Keratinocyte (primary cell): ENCODE results near the gene ATP1A1. TPM values are rescaled to one million over a fixed set of nuclear protein-coding genes. Genes with fewer than 3 reads are reported as not detected.

Experiments
- DNase-seq: peaks from one replicate; pipeline ENCODE4 v3.0.0-alpha.2; 2011; ENCODE audit warnings: low read depth, missing footprints, low spot score
- FAIRE-seq: peaks from 2 replicates; lab custom pipeline; 2011; peaks lifted over from hg19 to GRCh38; lab: Jason Lieb, UNC
- H2AFZ ChIP-seq: 2 replicates; pipeline ENCODE4 v1.6.0; 2012; ENCODE audit warnings: low read length, control low read depth, inconsistent platforms; ENCODE audit not compliant: control insufficient read depth
- H3K27ac ChIP-seq: 2 replicates; pipeline ENCODE4 v1.5.1; 2011; ENCODE audit warnings: low read length; ENCODE audit not compliant: control insufficient read depth, insufficient read depth
- H3K27me3 ChIP-seq: 3 replicates; pipeline ENCODE4 v1.6.0; 2011; ENCODE audit warnings: low read length; ENCODE audit not compliant: control insufficient read depth, insufficient read depth; ENCODE audit errors: extremely low read depth
- H3K36me3 ChIP-seq, 2 experiments: 2 replicates in 1 of 2; 3 replicates in 1 of 2; pipeline ENCODE4 v1.5.1; 2011; ENCODE audit warnings: low read length in 2 of 2, mild to moderate bottlenecking in 1 of 2; ENCODE audit not compliant: control insufficient read depth in 2 of 2, insufficient read depth in 2 of 2; ENCODE audit errors: extremely low read depth in 1 of 2
- H3K4me1 ChIP-seq: 3 replicates; pipeline ENCODE4 v1.5.1; 2011; ENCODE audit warnings: low read length; ENCODE audit not compliant: control insufficient read depth, insufficient read depth; ENCODE audit errors: extremely low read depth
- H3K4me2 ChIP-seq: 3 replicates; pipeline ENCODE4 v1.6.0; 2011; ENCODE audit warnings: low read depth, low read length; ENCODE audit not compliant: control insufficient read depth, insufficient read depth; ENCODE audit errors: extremely low read depth
- H3K4me3 ChIP-seq, 3 experiments: fragments of 200-600 bp in 1 of 3; sonication (generic) in 1 of 3; 2 replicates in 2 of 3; 3 replicates in 1 of 3; pipeline ENCODE4 v1.5.1; 2011 to 2016; ENCODE audit warnings: low read length in 3 of 3, mild to moderate bottlenecking in 3 of 3, control low read depth in 2 of 3, inconsistent platforms in 1 of 3, low read depth in 1 of 3, mixed read lengths in 1 of 3, mixed run types in 1 of 3, moderate library complexity in 1 of 3; ENCODE audit not compliant: control insufficient read depth in 2 of 3, insufficient read depth in 2 of 3; ENCODE audit errors: extremely low read depth in 1 of 3
- H3K79me2 ChIP-seq: 2 replicates; pipeline ENCODE4 v1.6.0; 2012; ENCODE audit warnings: low read length; ENCODE audit not compliant: control insufficient read depth, insufficient read depth
- H3K9ac ChIP-seq: 3 replicates; pipeline ENCODE4 v1.6.0; 2011; ENCODE audit warnings: low read length; ENCODE audit not compliant: control insufficient read depth, insufficient read depth; ENCODE audit errors: extremely low read depth
- H3K9me1 ChIP-seq: 3 replicates; pipeline ENCODE4 v1.6.0; 2011; ENCODE audit warnings: low read length; ENCODE audit not compliant: control insufficient read depth, insufficient read depth; ENCODE audit errors: extremely low read depth
- H3K9me3 ChIP-seq: 2 replicates; pipeline ENCODE4 v1.5.1; 2012; ENCODE audit warnings: low read depth, low read length; ENCODE audit not compliant: control insufficient read depth
- H4K20me1 ChIP-seq: 3 replicates; pipeline ENCODE4 v1.6.0; 2011; ENCODE audit warnings: low read length; ENCODE audit not compliant: control insufficient read depth, insufficient read depth; ENCODE audit errors: extremely low read depth
- EZH2 ChIP-seq: IDR thresholded peaks from one replicate; pipeline ENCODE4 v1.6.1; 2012; ENCODE audit warnings: inconsistent platforms, mild to moderate bottlenecking, low read length, moderate library complexity
- dilution Hi-C: fragments of 300-500 bp; cut with MboI; formaldehyde crosslinking; loops from one replicate; pipeline ENCODE4 v1.7.0; 2020; ENCODE audit warnings: low sequenced_read_pairs; ENCODE audit not compliant: extremely low pct_ligation_motif_present
- polyA plus RNA-seq, 5 experiments: library from polyadenylated mRNA; depleted of rRNA in 3 of 5; stranded (reverse) in 3 of 5; stranded (forward) in 1 of 5; unstranded in 1 of 5; fragments of >200 nt; gene quantifications; 1 replicate in 1 of 5; 2 replicates in 3 of 5; 3 replicates in 1 of 5; pipeline versions ENCODE4 v1.2.1 to v1.2.3, GENCODE V29; 2011 to 2012; ENCODE audit warnings: missing spikeins in 2 of 5, low read depth in 1 of 5, low replicate concordance in 1 of 5
- TF ChIP-seq, protein P1 (sequence below), 3 experiments: IDR thresholded peaks in 1 of 3; conservative IDR thresholded peaks in 1 of 3; optimal IDR thresholded peaks in 1 of 3; 2 replicates in 2 of 3; 3 replicates in 1 of 3; pipeline versions ENCODE3 to v1.5.1; 2011; ENCODE audit warnings: low read length in 3 of 3, mild to moderate bottlenecking in 3 of 3, moderate library complexity in 2 of 3, control low read depth in 1 of 3, inconsistent platforms in 1 of 3; ENCODE audit not compliant: insufficient read depth in 2 of 3; ENCODE audit errors: extremely low read depth in 1 of 3

Gene ATP1A1
- polyA plus RNA-seq, 1 donor (not counting 4 experiments of a cell fraction or from before 2014, with no cell fraction given) = 357 TPM

DNA sequence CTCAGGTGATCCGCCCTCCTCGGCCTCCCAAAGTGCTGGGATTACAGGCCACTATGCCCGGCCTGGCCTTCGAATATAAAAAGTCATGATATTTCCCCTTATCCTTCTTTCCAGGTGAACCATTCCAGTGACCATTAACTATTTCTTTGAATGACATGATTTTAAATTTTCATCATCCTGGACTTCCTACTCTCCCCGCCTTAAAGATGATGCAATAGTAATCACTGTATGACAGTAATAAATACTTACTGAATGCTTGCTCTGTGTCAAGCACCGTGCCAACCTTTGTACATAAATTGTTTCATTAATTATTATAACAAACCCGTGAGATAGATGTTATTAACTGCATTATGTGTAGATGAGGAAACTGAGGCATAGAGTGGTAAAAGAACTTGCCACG, 19.9 kb upstream of the ATP1A1 start:
- H4K20me1 ChIP-seq = no peaks in the 10 kb centered on the region
- no peaks in the 10 kb centered on the region for H3K9me3 ChIP-seq
- dilution Hi-C loops = no loop called here
- peaks cover 7% of the 10 kb centered on the region for H3K4me1 ChIP-seq
- H3K27ac ChIP-seq = no peak overlapping the region
- H3K4me3 ChIP-seq = no peak overlapping the region
- H2AFZ ChIP-seq = no peak overlapping the region
- H3K9ac ChIP-seq = no peak overlapping the region
- H3K79me2 ChIP-seq = no peaks in the 10 kb centered on the region
- TF ChIP-seq, protein P1, sequence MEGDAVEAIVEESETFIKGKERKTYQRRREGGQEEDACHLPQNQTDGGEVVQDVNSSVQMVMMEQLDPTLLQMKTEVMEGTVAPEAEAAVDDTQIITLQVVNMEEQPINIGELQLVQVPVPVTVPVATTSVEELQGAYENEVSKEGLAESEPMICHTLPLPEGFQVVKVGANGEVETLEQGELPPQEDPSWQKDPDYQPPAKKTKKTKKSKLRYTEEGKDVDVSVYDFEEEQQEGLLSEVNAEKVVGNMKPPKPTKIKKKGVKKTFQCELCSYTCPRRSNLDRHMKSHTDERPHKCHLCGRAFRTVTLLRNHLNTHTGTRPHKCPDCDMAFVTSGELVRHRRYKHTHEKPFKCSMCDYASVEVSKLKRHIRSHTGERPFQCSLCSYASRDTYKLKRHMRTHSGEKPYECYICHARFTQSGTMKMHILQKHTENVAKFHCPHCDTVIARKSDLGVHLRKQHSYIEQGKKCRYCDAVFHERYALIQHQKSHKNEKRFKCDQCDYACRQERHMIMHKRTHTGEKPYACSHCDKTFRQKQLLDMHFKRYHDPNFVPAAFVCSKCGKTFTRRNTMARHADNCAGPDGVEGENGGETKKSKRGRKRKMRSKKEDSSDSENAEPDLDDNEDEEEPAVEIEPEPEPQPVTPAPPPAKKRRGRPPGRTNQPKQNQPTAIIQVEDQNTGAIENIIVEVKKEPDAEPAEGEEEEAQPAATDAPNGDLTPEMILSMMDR (optimal IDR thresholded peaks at IDR 0.05 in 1 of 3, IDR thresholded peaks at IDR 0.05 in 1 of 3, conservative IDR thresholded peaks at IDR 0.05 in 1 of 3; ENCODE audit: extremely low read depth in 1 of 3, insufficient read depth in 2 of 3, low read length in 3 of 3) = no peak
- TF ChIP-seq EZH2 = no peak
- no peak overlapping the region for H3K4me2 ChIP-seq
- no peaks in the 10 kb centered on the region for H3K9me1 ChIP-seq
- H3K27me3 ChIP-seq = no peaks in the 10 kb centered on the region
- no peaks in the 10 kb centered on the region for H3K36me3 ChIP-seq
- FAIRE-seq (no peak), DNase-seq (no peak)

GRCh38 chr1:116356067-116356466, 17.0 kb upstream of the ATP1A1 start:
- no peak for FAIRE-seq
- dilution Hi-C loops = no loop called here

More at GRCh38 chr1:116356067-116356466, 17.0 kb upstream of the ATP1A1 start:
- no peak overlapping the region for H3K4me3 ChIP-seq
- no peaks in the 10 kb centered on the region for H3K9me1 ChIP-seq
- H3K27ac ChIP-seq = no peak overlapping the region
- no peak for DNase-seq
- no peaks in the 10 kb centered on the region for H3K27me3 ChIP-seq
- no peak overlapping the region for H3K4me2 ChIP-seq
- TF ChIP-seq, protein P1 (optimal IDR thresholded peaks at IDR 0.05 in 1 of 3, IDR thresholded peaks at IDR 0.05 in 1 of 3, conservative IDR thresholded peaks at IDR 0.05 in 1 of 3; ENCODE audit: extremely low read depth in 1 of 3, insufficient read depth in 2 of 3, low read length in 3 of 3) = no peak
- no peak for TF ChIP-seq EZH2
- no peaks in the 10 kb centered on the region for H4K20me1 ChIP-seq
- peaks cover 14% of the 10 kb centered on the region for H3K4me1 ChIP-seq
- no peak overlapping the region for H3K9ac ChIP-seq
- no peak overlapping the region for H2AFZ ChIP-seq
- H3K36me3 ChIP-seq = no peaks in the 10 kb centered on the region
- no peaks in the 10 kb centered on the region for H3K79me2 ChIP-seq
- H3K9me3 ChIP-seq = no peaks in the 10 kb centered on the region
